ENCODE results near the gene RCN1. TPM values are rescaled to one million over a fixed set of nuclear protein-coding genes. Genes with fewer than 3 reads are reported as not detected.

RCN1 gene
- total and polyA plus RNA-seq, 9 of the 15 experiments (the other 6 are each of a cell fraction or from before 2014, with no cell fraction given) = 2.1 to 8.7 (median 7.2) TPM

DNA sequence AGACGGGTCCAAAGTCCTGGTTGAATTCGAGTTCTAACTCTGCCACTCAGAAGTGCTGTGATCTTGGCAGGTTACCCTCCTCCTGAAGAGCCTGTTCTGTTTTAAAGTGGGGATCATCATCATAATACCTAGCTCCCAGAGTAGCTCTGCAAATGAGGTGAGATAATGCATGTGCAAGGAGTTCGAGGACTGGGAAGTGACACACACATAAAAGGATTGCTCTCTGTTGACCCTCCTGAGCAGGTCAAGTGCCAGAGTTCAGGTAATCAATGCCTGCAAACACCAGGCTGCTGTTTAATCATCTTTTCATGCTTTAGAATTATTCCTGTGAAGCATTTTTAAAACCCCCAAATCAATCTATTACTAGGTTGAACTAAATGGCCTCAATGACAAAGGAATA, 19.9 kb downstream of the RCN1 start:
- DNase-seq (ENCODE audit: extremely low read depth in 1 of 4, low spot score in 3 of 4) = no peak
- Histone ChIP-seq H3K4me2 (ENCODE audit: insufficient read depth, low read length) (no peak overlapping the region), H3K27ac (ENCODE audit: extremely low read depth, low read depth, low read length) (no peak overlapping the region), H3K79me2 (ENCODE audit: control insufficient read depth, insufficient read depth, low read length) (no peaks in the 10 kb centered on the region), H3K27me3 (ENCODE audit: control insufficient read depth in 2 of 2, insufficient read depth in 2 of 2, low read length in 2 of 2) (no peaks in the 10 kb centered on the region; a peak in 2 of 5 replicates), H2AFZ (ENCODE audit: low read depth, low read length) (no peak overlapping the region), H3K4me1 (replicated peaks in 1 of 2; ENCODE audit: control insufficient read depth in 2 of 2, insufficient read depth in 2 of 2, low read length in 2 of 2) (no peaks in the 10 kb centered on the region), H3K36me3 (ENCODE audit: control insufficient read depth, insufficient read depth, low read length) (no peaks in the 10 kb centered on the region), H4K20me1 (replicated peaks; ENCODE audit: control insufficient read depth, insufficient read depth, low read length) (no peaks in the 10 kb centered on the region; the same call in 1 of the 2 replicates), H3K4me3 (no peak overlapping the region), H3K9me1 (ENCODE audit: control insufficient read depth, insufficient read depth, low read length) (no peaks in the 10 kb centered on the region), H3K9me3 (replicated peaks; ENCODE audit: control insufficient read depth, insufficient read depth, low read depth, low read length) (no peaks in the 10 kb centered on the region), H3K9ac (ENCODE audit: insufficient read depth in 1 of 2, low read depth in 2 of 2, low read length in 2 of 2) (no peak overlapping the region)
- WGBS (ENCODE audit: insufficient coverage, low coverage, missing lambda C conversion rate) = 0% methylated on average over 3 of the region's 3 CpGs
- TF ChIP-seq RHOXF2B (CRISPR knock-in tag; conservative IDR thresholded peaks at IDR 0.05) (no peak), ARHGAP35 (IDR thresholded peaks at IDR 0.05; ENCODE audit: partially characterized antibody) (no peak), SRSF7 (optimal IDR thresholded peaks at IDR 0.05; ENCODE audit: low read depth, low read length) (no peak), COPS2 (conservative IDR thresholded peaks at IDR 0.05) (no peak), STAG1 (CRISPR knock-in tag; IDR thresholded peaks at IDR 0.05; ENCODE audit: borderline replicate concordance) (no peak), ZNF212 (CRISPR knock-in tag; IDR thresholded peaks at IDR 0.05) (no peak), SAFB (IDR thresholded peaks at IDR 0.05; ENCODE audit: borderline replicate concordance, low read depth, low read length) (no peak), POLR2B (IDR thresholded peaks at IDR 0.05; ENCODE audit: low read depth, partially characterized antibody) (no peak), ETV1 (tag; conservative IDR thresholded peaks at IDR 0.05; ENCODE audit: low read depth) (no peak)
- TF ChIP-seq, protein P1, sequence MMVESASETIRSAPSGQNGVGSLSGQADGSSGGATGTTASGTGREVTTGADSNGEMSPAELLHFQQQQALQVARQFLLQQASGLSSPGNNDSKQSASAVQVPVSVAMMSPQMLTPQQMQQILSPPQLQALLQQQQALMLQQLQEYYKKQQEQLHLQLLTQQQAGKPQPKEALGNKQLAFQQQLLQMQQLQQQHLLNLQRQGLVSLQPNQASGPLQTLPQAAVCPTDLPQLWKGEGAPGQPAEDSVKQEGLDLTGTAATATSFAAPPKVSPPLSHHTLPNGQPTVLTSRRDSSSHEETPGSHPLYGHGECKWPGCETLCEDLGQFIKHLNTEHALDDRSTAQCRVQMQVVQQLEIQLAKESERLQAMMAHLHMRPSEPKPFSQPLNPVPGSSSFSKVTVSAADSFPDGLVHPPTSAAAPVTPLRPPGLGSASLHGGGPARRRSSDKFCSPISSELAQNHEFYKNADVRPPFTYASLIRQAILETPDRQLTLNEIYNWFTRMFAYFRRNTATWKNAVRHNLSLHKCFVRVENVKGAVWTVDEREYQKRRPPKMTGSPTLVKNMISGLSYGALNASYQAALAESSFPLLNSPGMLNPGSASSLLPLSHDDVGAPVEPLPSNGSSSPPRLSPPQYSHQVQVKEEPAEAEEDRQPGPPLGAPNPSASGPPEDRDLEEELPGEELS (CRISPR knock-in tag; IDR thresholded peaks at IDR 0.05; ENCODE audit: borderline replicate concordance) = no peak
- TF ChIP-seq, protein P2, sequence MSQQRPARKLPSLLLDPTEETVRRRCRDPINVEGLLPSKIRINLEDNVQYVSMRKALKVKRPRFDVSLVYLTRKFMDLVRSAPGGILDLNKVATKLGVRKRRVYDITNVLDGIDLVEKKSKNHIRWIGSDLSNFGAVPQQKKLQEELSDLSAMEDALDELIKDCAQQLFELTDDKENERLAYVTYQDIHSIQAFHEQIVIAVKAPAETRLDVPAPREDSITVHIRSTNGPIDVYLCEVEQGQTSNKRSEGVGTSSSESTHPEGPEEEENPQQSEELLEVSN (IDR thresholded peaks at IDR 0.05; ENCODE audit: borderline replicate concordance in 1 of 2, extremely low read depth in 1 of 2, insufficient read depth in 1 of 2, insufficient read length in 1 of 2, low read depth in 1 of 2, low read length in 1 of 2, poor library complexity in 1 of 2, severe bottlenecking in 1 of 2) = no peak
- CTCF ChIA-PET (ENCODE audit: low intra/inter-chr PET ratio) = no interaction called here
- POLR2A ChIA-PET = no interaction called here
- intact Hi-C loops (cut with micrococcal nuclease) (no loop called here), in situ Hi-C loops (cut with MboI) (no loop called here)
- no peak for FAIRE-seq
- no peak for ATAC-seq
- BruUV-seq (replicated peaks) = no TSS peak
